Colonic mucosa (tissue), 4 donors: Measurements from ENCODE around the gene PDIK1L. TPM values are rescaled to one million over a fixed set of nuclear protein-coding genes. Genes with fewer than 3 reads are reported as not detected.
A peak's percentile ranks its signal among the peaks of the same experiment; 100 is the strongest.

ENCODE experiments used
- DNase-seq: peaks from one replicate; pipeline ENCODE4 v3.0.0-alpha.2; 2020
- H3K27ac ChIP-seq: fragments of 200-600 bp; one replicate; pipeline ENCODE4 v1.8.0; 2021
- H3K27me3 ChIP-seq: fragments of 200-600 bp; one replicate; pipeline ENCODE4 v1.8.0; 2021
- H3K36me3 ChIP-seq: fragments of 200-600 bp; one replicate; pipeline ENCODE4 v1.8.0; 2021
- H3K4me1 ChIP-seq: fragments of 200-600 bp; one replicate; pipeline ENCODE4 v1.8.0; 2021; ENCODE audit warnings: mild to moderate bottlenecking
- H3K4me3 ChIP-seq: fragments of 200-600 bp; one replicate; pipeline ENCODE4 v1.8.0; 2021
- H3K9ac ChIP-seq, 2 donors: one replicate each; pipeline ENCODE4 v1.7.0; 2013; ENCODE audit warnings: control low read depth in 2 of 2, low read depth in 2 of 2, low read length in 2 of 2
- H3K9me3 ChIP-seq: fragments of 200-600 bp; one replicate; pipeline ENCODE4 v1.8.0; 2021
- intact Hi-C: fragments of 100-400 bp; cut with DNase I; formaldehyde crosslinking; loops from one replicate; pipeline ENCODE4 v1.14.1; 2022
- total RNA-seq, 2 donors: library from RNA; stranded (reverse); fragmentation: NEBNext Ultra II Directional in 1 of 2; extraction: Animal tissue kit (Norgen Biotek cat#: 25700) in 1 of 2; gene quantifications; one replicate each; pipeline ENCODE4 v1.2.1, GENCODE V29; 2021
- TF ChIP-seq, protein P1 (sequence below): fragments of 200-600 bp; IDR thresholded peaks from one replicate; pipeline ENCODE4 v1.8.0; 2022; ENCODE audit warnings: antibody characterized with exemption, mild to moderate bottlenecking
- donor health status: healthy.
- donor health status: DM: no; HTN: no; CAD: no.
- donor health status: DM: no; HTN: no; CAD: no.

PDIK1L gene
- total RNA-seq, 2 donors from 2014 or later = 12.5 to 14.8 TPM

DNA sequence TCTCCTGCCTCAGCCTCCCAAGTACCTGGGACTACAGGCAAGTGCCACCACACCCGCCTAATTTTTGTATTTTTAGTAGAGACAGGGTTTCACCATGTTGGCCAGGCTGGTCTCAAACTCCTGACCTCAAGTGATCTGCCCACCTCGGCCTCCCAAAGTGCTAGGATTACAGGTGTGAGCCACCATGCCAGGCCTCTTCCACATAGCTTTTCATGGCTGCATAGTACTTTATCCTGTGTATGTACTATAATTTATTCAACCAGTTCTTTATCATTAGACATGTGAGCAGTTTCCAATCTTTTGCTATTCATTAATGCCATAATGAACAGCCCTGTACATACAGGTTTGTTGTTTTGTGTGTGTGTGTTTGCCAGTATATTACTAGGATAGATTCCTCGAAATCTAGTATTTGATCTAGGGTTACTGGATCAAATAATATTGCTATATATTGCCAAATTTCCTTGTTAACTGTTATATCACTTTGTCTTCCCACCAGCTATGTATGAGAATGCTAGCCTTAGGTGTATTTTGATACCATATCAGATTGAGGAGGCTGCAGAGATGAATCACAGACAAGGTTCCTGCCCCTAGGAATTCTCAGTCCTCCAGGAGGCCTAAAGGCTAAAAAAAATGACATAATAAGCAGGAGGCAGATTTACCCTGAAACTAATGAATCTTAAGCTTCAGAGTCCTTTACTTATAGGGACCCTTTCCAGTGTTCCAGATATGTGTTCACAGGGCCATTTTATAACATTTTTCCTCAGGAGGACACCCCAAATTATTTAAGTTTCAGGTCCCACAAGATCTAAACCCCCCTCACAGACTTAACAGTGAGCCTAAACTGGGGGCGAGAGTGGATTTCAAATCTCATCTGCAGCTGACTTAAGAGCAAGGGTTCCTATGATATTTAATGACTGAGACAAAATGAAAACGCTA, 2.1 kb upstream of the PDIK1L start:
- TF ChIP-seq, protein P1, sequence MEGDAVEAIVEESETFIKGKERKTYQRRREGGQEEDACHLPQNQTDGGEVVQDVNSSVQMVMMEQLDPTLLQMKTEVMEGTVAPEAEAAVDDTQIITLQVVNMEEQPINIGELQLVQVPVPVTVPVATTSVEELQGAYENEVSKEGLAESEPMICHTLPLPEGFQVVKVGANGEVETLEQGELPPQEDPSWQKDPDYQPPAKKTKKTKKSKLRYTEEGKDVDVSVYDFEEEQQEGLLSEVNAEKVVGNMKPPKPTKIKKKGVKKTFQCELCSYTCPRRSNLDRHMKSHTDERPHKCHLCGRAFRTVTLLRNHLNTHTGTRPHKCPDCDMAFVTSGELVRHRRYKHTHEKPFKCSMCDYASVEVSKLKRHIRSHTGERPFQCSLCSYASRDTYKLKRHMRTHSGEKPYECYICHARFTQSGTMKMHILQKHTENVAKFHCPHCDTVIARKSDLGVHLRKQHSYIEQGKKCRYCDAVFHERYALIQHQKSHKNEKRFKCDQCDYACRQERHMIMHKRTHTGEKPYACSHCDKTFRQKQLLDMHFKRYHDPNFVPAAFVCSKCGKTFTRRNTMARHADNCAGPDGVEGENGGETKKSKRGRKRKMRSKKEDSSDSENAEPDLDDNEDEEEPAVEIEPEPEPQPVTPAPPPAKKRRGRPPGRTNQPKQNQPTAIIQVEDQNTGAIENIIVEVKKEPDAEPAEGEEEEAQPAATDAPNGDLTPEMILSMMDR = no peak
- no peaks in the 10 kb centered on the region for H3K9me3 ChIP-seq
- H3K27me3 ChIP-seq = no peaks in the 10 kb centered on the region
- intact Hi-C loops = loop anchor here (5.0 kb wide), 1 partner anchor 53 kb away; no protein-coding TSS in a partner anchor
- H3K27ac ChIP-seq = no peak overlapping the region
- no peaks in the 10 kb centered on the region for H3K36me3 ChIP-seq
- DNase-seq = no peak
- no peaks in the 10 kb centered on the region for H3K4me1 ChIP-seq
- H3K9ac ChIP-seq = peak overlapping the region in 1 of 2 donors; percentile 88
- no peak overlapping the region for H3K4me3 ChIP-seq

DNA sequence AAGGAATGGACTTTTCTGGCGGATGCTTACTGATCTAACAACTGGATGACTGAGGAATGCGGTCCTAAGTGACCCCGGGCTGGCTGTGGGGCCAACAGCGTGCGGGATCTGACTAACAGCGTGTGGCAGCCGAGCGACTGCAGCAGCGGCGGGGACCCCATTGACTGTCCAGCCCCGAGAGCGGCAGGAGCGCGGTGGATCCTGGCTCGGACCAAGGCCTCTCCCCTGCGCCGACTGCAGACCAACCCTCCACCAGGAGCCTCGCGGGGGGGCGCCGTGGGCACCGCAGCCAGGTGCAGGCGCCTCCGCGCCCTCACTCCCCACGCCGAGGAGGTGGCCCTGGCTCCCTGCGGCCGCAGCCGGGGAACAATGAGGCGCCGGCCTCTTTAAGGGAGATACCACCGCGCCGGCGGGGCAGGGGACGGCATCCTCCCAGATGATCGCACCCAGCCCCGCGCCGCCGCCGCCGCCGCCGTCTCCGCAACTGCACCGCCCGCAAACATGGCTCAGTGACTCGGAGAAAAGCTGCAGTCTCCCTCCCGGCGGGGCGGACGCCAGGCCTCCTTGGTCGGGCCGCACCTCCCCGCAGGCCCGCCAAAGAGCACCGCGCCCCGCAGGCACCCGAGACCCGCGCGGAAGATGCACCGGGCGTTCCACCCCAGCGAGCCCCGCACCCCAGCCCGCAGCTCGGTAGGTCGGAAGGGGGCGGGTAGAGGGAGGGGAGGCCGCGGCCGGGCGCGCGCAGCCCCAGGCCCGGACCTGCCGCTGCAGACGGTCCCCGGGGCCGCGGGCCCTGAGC, 694 bp upstream of the PDIK1L start:
- H3K36me3 ChIP-seq = peaks cover 4% of the 10 kb centered on the region
- H3K27me3 ChIP-seq = no peaks in the 10 kb centered on the region
- no peaks in the 10 kb centered on the region for H3K9me3 ChIP-seq
- intact Hi-C loops = no loop called here
- TF ChIP-seq, protein P1 = no peak
- H3K9ac ChIP-seq = peak overlapping the region; percentile 88 to 90
- peak; percentile 85 for DNase-seq
- H3K4me3 ChIP-seq = peak overlapping the region; percentile 99
- H3K27ac ChIP-seq = peak overlapping the region; percentile 98
- no peaks in the 10 kb centered on the region for H3K4me1 ChIP-seq

DNA sequence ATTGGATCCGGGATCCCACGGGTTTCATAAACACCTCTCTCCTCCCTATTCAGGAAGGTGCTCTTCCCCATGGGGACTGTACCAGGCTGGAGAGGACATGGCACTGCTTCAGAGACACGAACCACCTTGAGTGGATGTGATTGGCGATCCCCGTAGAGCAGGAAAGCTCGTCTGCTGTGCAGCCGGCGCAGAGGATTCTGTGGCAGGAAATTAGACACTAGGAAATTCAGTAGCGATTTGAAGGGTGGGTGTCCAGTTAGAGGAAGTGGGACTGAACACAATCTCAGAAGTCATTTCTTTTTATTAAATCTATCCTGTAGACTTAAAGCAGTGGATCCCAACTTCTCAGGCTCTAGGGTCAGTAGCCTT, 767 bp downstream of the PDIK1L start:
- Histone ChIP-seq H3K27me3 (no peaks in the 10 kb centered on the region), H3K27ac (peak overlapping the region; percentile 98), H3K4me1 (no peaks in the 10 kb centered on the region), H3K9ac (peak overlapping the region; percentile 86 to 93), H3K36me3 (peaks cover 4% of the 10 kb centered on the region), H3K4me3 (peak overlapping the region; percentile 99), H3K9me3 (no peaks in the 10 kb centered on the region)
- TF ChIP-seq, protein P1 = no peak
- DNase-seq = no peak
- intact Hi-C loops = no loop called here

DNA sequence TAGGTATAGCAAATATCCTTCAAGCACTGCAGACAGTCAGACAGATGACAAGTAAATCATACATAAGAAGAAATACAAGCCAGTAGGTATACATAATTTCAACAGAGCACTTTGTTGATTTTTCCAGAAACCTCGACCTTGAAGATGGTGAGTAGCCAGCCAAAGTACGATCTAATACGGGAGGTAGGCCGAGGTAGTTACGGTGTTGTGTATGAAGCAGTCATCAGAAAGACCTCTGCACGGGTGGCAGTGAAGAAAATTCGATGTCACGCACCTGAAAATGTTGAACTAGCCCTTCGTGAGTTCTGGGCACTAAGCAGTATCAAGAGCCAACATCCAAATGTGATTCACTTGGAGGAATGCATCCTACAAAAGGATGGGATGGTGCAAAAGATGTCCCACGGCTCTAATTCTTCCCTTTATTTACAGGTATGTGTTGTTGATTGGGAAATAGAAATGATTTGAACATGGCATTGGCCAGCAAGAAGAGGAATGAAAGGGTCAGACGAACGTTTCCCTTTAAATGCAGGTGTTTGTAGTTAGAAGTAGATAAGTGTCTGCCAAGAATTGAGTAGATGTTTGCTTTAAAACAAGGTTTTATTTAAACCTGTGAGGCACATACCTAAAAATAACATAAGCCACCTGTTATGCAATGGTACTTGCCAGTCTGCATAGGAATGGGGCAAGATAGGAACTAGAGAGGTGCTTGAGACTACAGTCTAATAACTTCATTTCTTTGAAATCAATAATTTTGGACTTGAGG, 2.7 kb downstream of the PDIK1L start:
- Histone ChIP-seq H3K9me3 (no peaks in the 10 kb centered on the region), H3K4me3 (no peak overlapping the region), H3K4me1 (no peaks in the 10 kb centered on the region), H3K27ac (peak overlapping the region; percentile 98), H3K27me3 (no peaks in the 10 kb centered on the region), H3K36me3 (peaks cover 4% of the 10 kb centered on the region), H3K9ac (peak overlapping the region in 1 of 2 donors; percentile 83)
- TF ChIP-seq, protein P1 = no peak
- DNase-seq = no peak
- intact Hi-C loops = no loop called here
